Caco-2 (cell line): ENCODE data around the gene ZBTB11. TPM values are rescaled to one million over a fixed set of nuclear protein-coding genes. Genes with fewer than 3 reads are reported as not detected.

Experiments used
- BruUV-seq: library from RNA; stranded (reverse); fragments of 400-500 nt; replicated peaks from 2 replicates; lab custom pipeline; 2021; lab: Mats Ljungman, UMichigan
- CTCF ChIA-PET: fragments of 300-600 bp; sonication (Branson Sonifier 250); formaldehyde crosslinking; loops from one replicate; lab custom pipeline; 2022; ENCODE audit warnings: antibody characterized with exemption; lab: Charles Lee
- POLR2A ChIA-PET: fragments of 300-600 bp; sonication (Branson Sonifier 250); formaldehyde crosslinking; loops from one replicate; lab custom pipeline; 2022; ENCODE audit warnings: antibody characterized with exemption; lab: Charles Lee
- DNase-seq, 2 experiments: peaks; one replicate each; pipeline versions ENCODE4 v3.0.0 to v3.0.0-alpha.2; 2020 to 2022
- H3K27me3 ChIP-seq: replicated peaks from 2 replicates; pipeline ENCODE4 v1.6.0; 2011; ENCODE audit warnings: low read length; ENCODE audit not compliant: control insufficient read depth, insufficient read depth
- H3K36me3 ChIP-seq: 2 replicates; pipeline ENCODE4 v1.5.1; 2011; ENCODE audit warnings: low read length; ENCODE audit not compliant: control insufficient read depth, insufficient read depth
- H3K4me1 ChIP-seq: fragments of 250-450 bp; sonication (Bioruptor Pico); 2 replicates; pipeline ENCODE4 v1.5.1; 2020; ENCODE audit warnings: mild to moderate bottlenecking
- H3K4me3 ChIP-seq: 2 replicates; pipeline ENCODE4 v1.5.1; 2011; ENCODE audit warnings: low read depth, mild to moderate bottlenecking, control low read depth, low read length
- H3K9me3 ChIP-seq: fragments of 250-450 bp; sonication (Bioruptor Pico); 2 replicates; pipeline ENCODE4 v1.5.1; 2020; ENCODE audit warnings: mild to moderate bottlenecking, moderate library complexity
- H3K27ac Mint-ChIP-seq: one replicate; pipeline ENCODE4 v1.8.0; 2022; ENCODE audit warnings: mixed read lengths; ENCODE audit not compliant: unreplicated experiment
- H3K27me3 Mint-ChIP-seq: one replicate; pipeline ENCODE4 v1.8.0; 2022; ENCODE audit warnings: mixed read lengths; ENCODE audit not compliant: insufficient read depth, unreplicated experiment
- H3K36me3 Mint-ChIP-seq: one replicate; pipeline ENCODE4 v1.8.0; 2022; ENCODE audit warnings: mild to moderate bottlenecking, mixed read lengths; ENCODE audit not compliant: insufficient read depth, unreplicated experiment
- H3K4me1 Mint-ChIP-seq: one replicate; pipeline ENCODE4 v1.8.0; 2022; ENCODE audit warnings: low read depth, mixed read lengths; ENCODE audit not compliant: unreplicated experiment
- H3K4me3 Mint-ChIP-seq: one replicate; pipeline ENCODE4 v1.8.0; 2022; ENCODE audit warnings: mild to moderate bottlenecking, moderate library complexity, mixed read lengths; ENCODE audit not compliant: unreplicated experiment
- H3K9me3 Mint-ChIP-seq: one replicate; pipeline ENCODE4 v1.8.0; 2022; ENCODE audit warnings: mixed read lengths; ENCODE audit not compliant: unreplicated experiment
- CTCF ChIP-seq, 2 experiments: fragments of 200-600 bp in 1 of 2; IDR thresholded peaks; 1 replicate in 1 of 2; 2 replicates in 1 of 2; pipeline versions ENCODE4 v1.5.1 to v1.8.0; 2011 to 2022; ENCODE audit warnings: antibody characterized with exemption in 1 of 2, control low read depth in 1 of 2, inconsistent platforms in 1 of 2, low read depth in 1 of 2, low read length in 1 of 2, mild to moderate bottlenecking in 1 of 2, moderate library complexity in 1 of 2; ENCODE audit not compliant: insufficient read depth in 1 of 2, severe bottlenecking in 1 of 2, unreplicated experiment in 1 of 2
- intact Hi-C: fragments of 100-400 bp; cut with micrococcal nuclease; formaldehyde crosslinking; loops from one replicate; pipeline ENCODE4 v1.10.0; 2022; ENCODE audit not compliant: unreplicated experiment
- total RNA-seq: library from RNA; stranded (reverse); gene quantifications from 2 replicates; pipeline ENCODE4 v1.2.3, GENCODE V29; 2022

The ZBTB11 gene
- total RNA-seq, 1 experiment from 2014 or later, result 16.4 TPM

- H3K4me1 Mint-ChIP-seq, result peaks cover 12% of the 10 kb centered on the region
Observed at GRCh38 chr3:101637451-101637850, 39.5 kb downstream of the ZBTB11 start.

DNA sequence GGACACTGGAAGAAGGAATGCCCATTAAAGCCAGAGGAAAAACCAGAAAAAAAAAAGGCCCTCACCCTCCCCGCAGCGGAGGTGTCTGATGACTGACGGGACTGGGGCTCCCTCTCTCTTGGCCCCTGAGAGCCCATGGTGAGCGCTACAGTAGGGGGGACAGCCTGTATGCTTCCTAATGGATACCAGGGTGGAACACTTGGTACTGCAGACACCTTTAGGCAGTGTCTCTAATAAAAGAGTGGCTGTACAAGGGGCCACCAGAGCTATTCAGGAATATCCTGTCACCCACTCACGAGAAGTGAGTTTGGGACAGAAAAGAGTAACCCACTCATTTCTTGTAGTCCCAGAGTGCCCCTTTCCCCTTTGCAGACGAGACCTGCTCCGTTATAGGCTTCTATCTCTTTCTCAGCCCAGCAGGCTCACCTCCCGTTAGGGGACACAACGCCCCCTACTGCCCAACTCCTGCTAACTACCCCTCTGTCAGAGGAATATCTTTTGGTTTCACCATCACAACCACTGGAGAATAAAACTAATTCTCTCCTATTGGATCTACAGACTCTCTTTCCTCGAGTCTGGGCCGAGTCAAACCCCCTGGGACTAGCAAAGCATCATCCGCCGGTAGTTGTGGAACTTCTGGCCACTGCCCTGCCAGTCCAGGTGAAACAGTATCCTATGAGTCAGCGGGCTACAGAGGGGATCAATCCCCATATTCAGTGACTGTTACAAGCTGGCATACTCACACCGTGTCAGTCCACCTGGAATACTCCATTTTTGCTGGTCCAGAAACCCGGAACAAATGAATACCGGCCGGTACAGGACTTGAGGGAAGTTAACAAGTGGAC is 40.8 kb downstream of the ZBTB11 start:
- intact Hi-C loops, result loop anchor here (1.0 kb wide), 2 partner anchors 63 to 141 kb away; no protein-coding TSS in a partner anchor
- H3K9me3 Mint-ChIP-seq, result no peaks in the 10 kb centered on the region
- peaks cover 7% of the 10 kb centered on the region for H3K27me3 Mint-ChIP-seq
- CTCF ChIA-PET, result no interaction called here
- H3K27me3 ChIP-seq, result no peaks in the 10 kb centered on the region
- no peaks in the 10 kb centered on the region for H3K9me3 ChIP-seq
- H3K4me3 ChIP-seq, result no peak overlapping the region
- peak; percentile 51 to 55 for TF ChIP-seq CTCF (IDR thresholded peaks at IDR 0.05; ENCODE audit: insufficient read depth in 1 of 2, low read depth in 1 of 2, low read length in 1 of 2, severe bottlenecking in 1 of 2, unreplicated experiment in 1 of 2)
- DNase-seq, result peak; percentile 54 to 72
- H3K36me3 Mint-ChIP-seq, result peaks cover under 1% of the 10 kb centered on the region
- no peak overlapping the region for H3K4me3 Mint-ChIP-seq
- POLR2A ChIA-PET, result no interaction called here
- no peak overlapping the region for H3K27ac Mint-ChIP-seq
- H3K36me3 ChIP-seq, result no peaks in the 10 kb centered on the region
- BruUV-seq, result no TSS peak
- H3K4me1 ChIP-seq, result peaks cover under 1% of the 10 kb centered on the region; the same call in 1 of the 2 replicates
- peaks cover 11% of the 10 kb centered on the region for H3K4me1 Mint-ChIP-seq

More at GRCh38 chr3:101637451-101637850, 39.5 kb downstream of the ZBTB11 start:
- Histone ChIP-seq H3K9me3 (no peaks in the 10 kb centered on the region), H3K27me3 (no peaks in the 10 kb centered on the region), H3K36me3 (no peaks in the 10 kb centered on the region), H3K4me3 (no peak overlapping the region), H3K4me1 (peaks cover 9% of the 10 kb centered on the region)
- H3K27ac Mint-ChIP-seq, result no peak overlapping the region
- H3K36me3 Mint-ChIP-seq, result peaks cover 6% of the 10 kb centered on the region
- no peak overlapping the region for H3K4me3 Mint-ChIP-seq
- no peak for DNase-seq
- H3K27me3 Mint-ChIP-seq, result peaks cover 7% of the 10 kb centered on the region
- intact Hi-C loops, result no loop called here
- CTCF ChIA-PET, result no interaction called here
- no peaks in the 10 kb centered on the region for H3K9me3 Mint-ChIP-seq
- POLR2A ChIA-PET, result no interaction called here
- no peak for TF ChIP-seq CTCF (IDR thresholded peaks at IDR 0.05; ENCODE audit: insufficient read depth in 1 of 2, low read depth in 1 of 2, low read length in 1 of 2, severe bottlenecking in 1 of 2, unreplicated experiment in 1 of 2)
- BruUV-seq, result no TSS peak

GRCh38 chr3:101635345-101635744 is 41.6 kb downstream of the ZBTB11 start:
- H3K27ac Mint-ChIP-seq, result no peak overlapping the region
- BruUV-seq, result no TSS peak
- no peak for TF ChIP-seq CTCF (IDR thresholded peaks at IDR 0.05; ENCODE audit: insufficient read depth in 1 of 2, low read depth in 1 of 2, low read length in 1 of 2, severe bottlenecking in 1 of 2, unreplicated experiment in 1 of 2)
- ChIA-PET POLR2A (no interaction called here), CTCF (no interaction called here)
- intact Hi-C loops, result no loop called here
- no peaks in the 10 kb centered on the region for H3K36me3 ChIP-seq
- peaks cover 11% of the 10 kb centered on the region for H3K4me1 Mint-ChIP-seq
- peaks cover 7% of the 10 kb centered on the region for H3K27me3 Mint-ChIP-seq
- no peak for DNase-seq
- H3K9me3 Mint-ChIP-seq, result no peaks in the 10 kb centered on the region
- H3K4me3 ChIP-seq, result no peak overlapping the region
- no peaks in the 10 kb centered on the region for H3K27me3 ChIP-seq
- H3K9me3 ChIP-seq, result no peaks in the 10 kb centered on the region
- H3K36me3 Mint-ChIP-seq, result no peaks in the 10 kb centered on the region
- no peaks in the 10 kb centered on the region for H3K4me1 ChIP-seq
- H3K4me3 Mint-ChIP-seq, result no peak overlapping the region
